HepG2 (cell line): ENCODE data around the gene PCDHGB2.

ENCODE experiments used
- POLR2AphosphoS5 ChIP-seq: IDR thresholded peaks from 2 replicates; pipeline ENCODE4 v1.6.1; 2012; ENCODE audit warnings: low read depth, low read length
- PTBP1 ChIP-seq: fragments of 200-400 bp; formaldehyde crosslinking; IDR thresholded peaks from 2 replicates; pipeline ENCODE4 v1.6.1; 2018; ENCODE audit warnings: low read length, low read depth; ENCODE audit not compliant: poor library complexity, severe bottlenecking
- TEAD2 ChIP-seq: sonication (generic); formaldehyde crosslinking; IDR thresholded peaks from 2 replicates; pipeline ENCODE4 v1.9.0; 2021; ENCODE audit warnings: missing genetic modification reagents
- ZNF512 ChIP-seq: sonication (generic); formaldehyde crosslinking; IDR thresholded peaks from 2 replicates; pipeline ENCODE4 v1.4.0; 2020; ENCODE audit warnings: mild to moderate bottlenecking, missing genetic modification reagents
- ZNF713 ChIP-seq: sonication (generic); formaldehyde crosslinking; IDR thresholded peaks from 2 replicates; pipeline ENCODE4 v1.4.0; 2020; ENCODE audit warnings: mild to moderate bottlenecking, missing genetic modification reagents

- TF ChIP-seq PTBP1, result no peak
- no peak for TF ChIP-seq ZNF512 (CRISPR knock-in tag)
- no peak for TF ChIP-seq TEAD2
- no peak for TF ChIP-seq POLR2AphosphoS5
- no peak for TF ChIP-seq ZNF713 (CRISPR knock-in tag)
These were observed 31.6 kb upstream of the PCDHGB2 start for GRCh38 chr5:141328231-141328630.
